ENCODE measurements around the gene HJV. TPM values are rescaled to one million over a fixed set of nuclear protein-coding genes. Genes with fewer than 3 reads are reported as not detected.
A peak's percentile ranks its signal among the peaks of the same experiment; 100 is the strongest.

The HJV gene
- total RNA-seq, 2 experiments from 2014 or later, result not detected

DNA sequence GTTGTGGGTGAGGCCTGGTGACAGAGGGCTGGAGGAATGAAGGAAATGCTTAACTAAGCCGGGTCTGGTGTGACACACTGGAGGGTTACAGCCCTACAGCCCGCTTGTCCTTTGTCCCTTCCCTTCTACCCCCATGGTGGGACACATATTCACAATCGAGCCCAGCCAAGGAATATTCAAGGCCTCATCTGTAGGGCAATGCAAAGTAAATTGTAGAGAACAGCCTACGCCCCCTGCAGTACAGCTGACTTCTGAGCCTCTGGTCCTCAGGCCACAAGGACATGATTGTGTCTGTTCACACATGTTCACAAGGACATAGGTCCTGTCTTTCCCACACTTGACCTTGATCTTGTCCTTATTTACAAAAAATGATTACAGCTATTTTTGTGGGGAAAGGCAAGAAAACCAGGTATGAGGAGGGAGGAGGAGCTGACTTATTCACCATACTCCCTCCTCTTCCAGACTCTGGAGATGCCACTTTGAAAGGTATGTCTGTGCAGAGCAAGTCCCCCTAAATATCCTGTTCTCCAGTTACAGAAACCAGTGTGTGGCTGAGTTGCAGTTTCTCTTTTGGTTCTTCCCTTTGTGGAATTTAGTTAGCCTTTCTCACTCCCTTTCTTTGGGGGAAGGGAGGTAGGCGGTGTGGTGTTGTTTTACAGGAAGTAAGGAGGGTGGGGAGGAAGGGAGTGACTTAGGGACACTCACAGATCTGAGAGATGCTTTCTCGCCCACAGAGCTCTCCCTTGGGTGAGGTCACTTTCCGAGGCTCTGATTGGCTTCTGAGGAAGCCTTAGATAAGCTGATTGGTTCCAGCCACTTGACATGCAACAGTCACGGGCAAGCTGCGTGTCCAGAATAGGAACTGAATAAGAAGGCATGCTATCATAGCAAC is 42.4 kb downstream of the HJV start:
- Mint-ChIP-seq H3K4me3 (no peak overlapping the region), H3K27me3 (no peaks in the 10 kb centered on the region), H3K9me3 (no peaks in the 10 kb centered on the region), H3K4me1 (peaks cover 32% of the 10 kb centered on the region), H3K36me3 (peaks cover 10% of the 10 kb centered on the region), H3K27ac (no peak overlapping the region)
- peak; percentile 85 for DNase-seq

DNA sequence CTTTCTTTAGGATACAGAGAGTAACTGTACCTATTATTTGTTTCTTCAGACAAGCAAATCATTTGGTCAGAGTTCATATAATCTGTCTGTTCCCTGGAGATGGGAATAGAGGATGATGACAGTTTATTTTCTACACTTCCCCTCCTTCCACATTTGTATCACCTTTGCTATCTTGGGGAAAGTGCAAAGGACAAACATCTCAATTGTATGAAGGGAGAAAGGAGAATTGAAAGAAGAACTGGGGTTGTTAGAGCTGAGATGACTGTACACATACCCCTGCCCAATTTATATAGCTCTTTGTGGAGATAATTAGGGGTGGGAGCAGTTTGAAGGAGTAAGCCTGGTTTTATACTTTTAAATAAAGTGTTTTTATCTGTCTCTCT is 43.1 kb downstream of the HJV start:
- no peak overlapping the region for H3K4me3 Mint-ChIP-seq
- H3K9me3 Mint-ChIP-seq, result no peaks in the 10 kb centered on the region
- DNase-seq, result no peak
- peaks cover 27% of the 10 kb centered on the region for H3K4me1 Mint-ChIP-seq
- no peaks in the 10 kb centered on the region for H3K27me3 Mint-ChIP-seq
- H3K27ac Mint-ChIP-seq, result no peak overlapping the region
- H3K36me3 Mint-ChIP-seq, result peaks cover 10% of the 10 kb centered on the region

DNA sequence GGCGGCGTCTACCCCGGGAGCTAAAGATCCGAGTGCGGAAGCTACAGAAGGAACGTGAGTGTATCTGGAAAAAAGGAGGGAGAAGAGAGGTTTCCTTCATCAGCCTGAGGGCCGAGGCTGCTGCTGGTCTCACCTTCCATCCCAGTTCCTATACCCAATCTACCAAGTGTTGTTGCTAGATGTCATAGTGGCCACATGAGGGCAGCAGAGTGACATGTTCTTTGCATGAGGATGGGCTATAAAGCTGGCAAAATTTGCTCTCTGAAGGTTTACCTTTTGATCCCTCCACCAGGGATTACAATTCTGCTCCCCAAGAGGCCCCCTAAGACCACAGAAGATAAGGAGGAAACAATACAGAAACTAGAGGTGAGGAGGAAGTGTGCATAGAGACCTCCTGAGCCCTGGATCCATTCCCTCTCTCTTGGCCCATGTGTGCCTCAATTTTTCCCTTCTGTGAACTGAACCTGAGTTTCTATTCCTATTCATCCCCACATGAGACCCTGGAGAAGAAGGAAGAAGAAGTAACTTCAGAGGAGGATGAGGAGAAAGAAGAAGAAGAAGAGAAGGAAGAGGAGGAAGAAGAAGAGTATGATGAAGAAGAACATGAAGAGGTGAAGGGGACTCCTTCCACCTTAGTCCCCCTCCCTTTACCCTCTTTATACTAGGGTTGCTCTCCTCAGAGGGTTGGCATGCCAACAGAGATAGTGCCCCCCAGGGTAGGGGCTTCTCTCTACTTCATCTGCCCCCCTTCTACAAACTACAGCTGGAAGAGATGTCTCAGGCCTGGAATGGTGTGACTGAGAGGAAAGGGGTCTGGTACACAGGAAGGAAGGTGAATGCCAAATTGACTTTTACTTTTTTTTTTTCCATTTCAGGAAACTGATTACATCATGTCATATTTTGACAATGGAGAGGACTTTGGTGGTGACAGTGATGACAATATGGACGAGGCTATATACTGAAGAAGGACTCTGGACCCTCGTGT is 43.8 kb downstream of the HJV start:
- H3K9me3 Mint-ChIP-seq, result no peaks in the 10 kb centered on the region
- H3K4me1 Mint-ChIP-seq, result peaks cover 27% of the 10 kb centered on the region
- no peak overlapping the region for H3K4me3 Mint-ChIP-seq
- no peak overlapping the region for H3K27ac Mint-ChIP-seq
- peak; percentile 69 for DNase-seq
- H3K36me3 Mint-ChIP-seq, result peaks cover 10% of the 10 kb centered on the region
- H3K27me3 Mint-ChIP-seq, result no peaks in the 10 kb centered on the region

DNA sequence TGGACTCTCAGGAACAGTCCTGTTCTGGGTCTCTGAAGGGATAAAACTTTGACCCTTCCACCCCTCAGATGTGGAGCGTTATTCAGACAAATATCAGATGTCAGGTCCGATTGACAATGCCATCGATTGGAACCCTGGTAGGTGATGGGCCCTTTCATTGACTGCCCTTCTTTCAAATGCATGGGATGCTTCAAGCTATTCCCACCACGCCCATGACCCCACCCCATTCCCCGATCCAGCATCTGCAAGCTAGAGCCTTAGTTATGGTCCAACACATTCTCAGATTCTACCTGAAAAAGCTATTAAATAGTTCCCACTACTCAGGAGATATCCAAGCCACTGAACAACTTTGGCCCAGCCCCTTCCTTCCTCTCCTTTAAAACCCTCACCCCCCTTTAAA is 44.5 kb downstream of the HJV start:
- no peak overlapping the region for H3K27ac Mint-ChIP-seq
- H3K36me3 Mint-ChIP-seq, result peaks cover 10% of the 10 kb centered on the region
- DNase-seq, result no peak
- no peaks in the 10 kb centered on the region for H3K9me3 Mint-ChIP-seq
- no peaks in the 10 kb centered on the region for H3K27me3 Mint-ChIP-seq
- no peak overlapping the region for H3K4me3 Mint-ChIP-seq
- peaks cover 22% of the 10 kb centered on the region for H3K4me1 Mint-ChIP-seq

DNA sequence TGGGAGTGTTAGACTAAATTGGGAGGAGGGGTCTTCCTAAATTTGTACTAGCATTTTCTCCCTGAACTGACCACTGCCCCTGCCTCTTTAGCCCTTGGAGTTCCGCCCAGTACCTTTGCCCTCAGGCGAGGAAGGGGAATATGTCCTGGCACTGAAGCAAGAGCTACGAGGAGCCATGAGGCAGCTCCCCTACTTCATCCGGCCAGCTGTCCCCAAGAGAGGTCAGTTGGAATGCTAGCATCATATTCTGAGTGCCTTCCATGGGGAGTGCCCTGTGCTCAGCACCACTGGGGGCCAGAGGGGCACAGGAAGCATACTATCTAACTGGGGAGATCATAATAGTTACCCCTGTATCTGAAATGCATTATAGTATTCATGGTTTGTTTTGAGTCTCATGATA is 46.3 kb downstream of the HJV start:
- peak overlapping the region; percentile 22 for H3K27ac Mint-ChIP-seq
- no peak for DNase-seq
- H3K36me3 Mint-ChIP-seq, result peaks cover 10% of the 10 kb centered on the region
- no peak overlapping the region for H3K4me3 Mint-ChIP-seq
- peaks cover 13% of the 10 kb centered on the region for H3K4me1 Mint-ChIP-seq
- no peaks in the 10 kb centered on the region for H3K27me3 Mint-ChIP-seq
- H3K9me3 Mint-ChIP-seq, result no peaks in the 10 kb centered on the region

DNA sequence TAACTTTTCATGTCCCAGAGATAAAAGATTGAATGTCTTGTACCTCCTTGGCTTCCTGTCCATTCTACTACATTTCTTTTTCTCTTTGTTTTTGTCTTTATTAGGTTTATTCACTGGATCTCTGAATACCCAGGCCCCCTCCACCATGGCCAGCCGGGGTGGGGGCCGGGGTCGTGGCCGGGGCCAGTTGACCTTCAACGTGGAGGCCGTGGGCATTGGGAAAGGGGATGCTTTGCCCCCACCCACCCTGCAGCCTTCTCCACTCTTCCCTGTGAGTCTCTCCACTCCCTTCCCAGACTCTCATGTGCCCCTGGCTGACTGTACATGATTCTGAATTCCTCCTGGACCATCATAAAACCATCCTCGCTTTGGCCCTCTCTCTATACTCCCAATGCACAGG is 46.8 kb downstream of the HJV start:
- no peaks in the 10 kb centered on the region for H3K27me3 Mint-ChIP-seq
- H3K4me3 Mint-ChIP-seq, result no peak overlapping the region
- DNase-seq, result no peak
- H3K36me3 Mint-ChIP-seq, result peaks cover 10% of the 10 kb centered on the region
- peaks cover 13% of the 10 kb centered on the region for H3K4me1 Mint-ChIP-seq
- H3K9me3 Mint-ChIP-seq, result no peaks in the 10 kb centered on the region
- peak overlapping the region; percentile 38 for H3K27ac Mint-ChIP-seq

DNA sequence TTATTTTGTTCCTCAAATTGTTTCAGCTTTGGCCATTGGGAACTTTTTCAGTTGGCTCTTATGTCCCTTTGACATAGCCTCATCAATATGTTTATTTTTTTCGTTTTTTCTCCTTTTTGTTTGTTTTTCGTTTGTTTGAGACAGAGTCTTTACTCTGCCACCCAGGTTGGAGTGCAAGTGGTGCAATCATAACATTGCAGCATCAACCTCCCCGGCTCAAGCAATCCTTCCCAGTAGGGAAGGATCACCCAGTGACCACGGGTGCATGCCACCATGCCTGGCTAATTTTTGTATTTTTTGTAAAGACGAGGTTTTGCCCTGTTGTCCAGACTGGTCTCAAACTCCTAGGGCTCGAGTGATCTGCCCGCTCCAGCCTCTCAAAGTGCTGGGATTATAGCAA is 49.0 kb downstream of the HJV start:
- DNase-seq, result no peak
- Mint-ChIP-seq H3K9me3 (peaks cover under 1% of the 10 kb centered on the region), H3K4me3 (no peak overlapping the region), H3K36me3 (peaks cover 8% of the 10 kb centered on the region), H3K27me3 (no peaks in the 10 kb centered on the region), H3K27ac (no peak overlapping the region), H3K4me1 (peaks cover 15% of the 10 kb centered on the region)

Other genes starting within 250 kb of the HJV start
- gene RNF115, start 197.6 kb downstream of the HJV start, total RNA-seq, result 10 to 100 TPM; 14.3 to 15.5 TPM
- 10 to 100 TPM; 59.2 to 62.0 TPM for gene POLR3C, start 197.5 kb downstream of the HJV start, total RNA-seq
- 1 to 10 TPM; 3.6 to 3.8 TPM for gene NUDT17, start 176.1 kb downstream of the HJV start, total RNA-seq
- gene PIAS3, start 162.7 kb downstream of the HJV start, total RNA-seq, result 10 to 100 TPM; 14.7 to 16.4 TPM
- under 1 TPM; 0.58 to 0.64 TPM for gene ANKRD35, start 135.9 kb downstream of the HJV start, total RNA-seq
- 1 to 10 TPM in 1 of 2 experiments, under 1 TPM in 1; 0.97 to 1.2 TPM for gene ITGA10, start 111.7 kb downstream of the HJV start, total RNA-seq
- gene PEX11B, start 103.0 kb downstream of the HJV start, total RNA-seq, result 10 to 100 TPM; 33.6 to 33.8 TPM
- 100 to 1,000 TPM; 345 to 349 TPM for gene RBM8A, start 94.3 kb downstream of the HJV start, total RNA-seq
- gene LIX1L, start 63.7 kb downstream of the HJV start, total RNA-seq, result 10 to 100 TPM; 37.6 to 38.3 TPM
- gene ANKRD34A, start 57.2 kb downstream of the HJV start, total RNA-seq, result 10 to 100 TPM in 1 of 2 experiments, 1 to 10 TPM in 1; 9.3 to 10.3 TPM
- 10 to 100 TPM; 21.1 to 21.9 TPM for gene POLR3GL, start 57.0 kb downstream of the HJV start, total RNA-seq
- gene TXNIP, start 25.2 kb downstream of the HJV start, total RNA-seq, result 100 to 1,000 TPM; 228 to 231 TPM
- gene NBPF10, start 123.1 kb upstream of the HJV start, total RNA-seq, result under 1 TPM; 0.64 to 0.78 TPM
- gene NOTCH2NLA, start 207.3 kb upstream of the HJV start, total RNA-seq, result 10 to 100 TPM; 14.3 to 15.6 TPM

Data from activated naive CD8-positive, alpha-beta T cell treated with anti-CD3 and anti-CD28 coated beads for 36 hours (primary cell).